ENCODE data around the gene SHISA9. TPM values are rescaled to one million over a fixed set of nuclear protein-coding genes. Genes with fewer than 3 reads are reported as not detected.

Gene SHISA9
- total and polyA plus RNA-seq, 2 of the 4 experiments (the other 2 are of a cell fraction) = under 0.01 TPM; not detected in 1

GRCh38 chr16:13110124-13110796 is 208.9 kb downstream of the SHISA9 start:
- WGBS, 2 experiments (ENCODE audit: extremely low coverage in 2 of 2, insufficient read length in 1 of 2) = 0% methylated on average over 2 of the region's 7 CpGs; no CpG with 5 or more reads in 1 of the 2 experiments
- ATAC-seq (ENCODE audit: low read depth) (no peak), DNase-seq (no peak)
- Histone ChIP-seq H3K23ac (ENCODE audit: low read depth, low read length) (no peak overlapping the region), H3K4me2 (ENCODE audit: low read depth, low read length) (no peak overlapping the region), H2BK120ac (ENCODE audit: low read depth, low read length) (no peak overlapping the region), H3K27ac (ENCODE audit: insufficient read depth, low read length) (no peak overlapping the region), H3K9me3 (ENCODE audit: control insufficient read depth, insufficient read depth, low read length) (peaks cover 20% of the 10 kb centered on the region), H2BK5ac (ENCODE audit: low read depth, low read length, poor library complexity, severe bottlenecking) (no peak overlapping the region), H4K5ac (ENCODE audit: low read depth, low read length) (no peak overlapping the region), H3K4me1 (ENCODE audit: control insufficient read depth, insufficient read depth, low read length) (no peaks in the 10 kb centered on the region), H4K20me1 (ENCODE audit: insufficient read depth, low read length) (no peaks in the 10 kb centered on the region), H3K18ac (ENCODE audit: low read depth, low read length) (no peak overlapping the region), H3K79me1 (ENCODE audit: low read depth in 1 of 2, low read length in 2 of 2) (no peaks in the 10 kb centered on the region), H2AFZ (replicated peaks; ENCODE audit: low read length, poor library complexity) (no peak overlapping the region), H2AK5ac (ENCODE audit: low read depth, low read length) (no peak overlapping the region), H4K91ac (ENCODE audit: insufficient read depth, low read depth, low read length) (no peak overlapping the region), H3K27me3 (ENCODE audit: control insufficient read depth, insufficient read depth, low read length) (no peaks in the 10 kb centered on the region), H3K56ac (ENCODE audit: extremely low read depth, insufficient read depth, low read length) (no peak overlapping the region), H3K4me3 (ENCODE audit: insufficient read depth, low read depth, low read length) (no peak overlapping the region), H3K4ac (ENCODE audit: low read depth, low read length) (no peak overlapping the region), H2BK20ac (ENCODE audit: low read depth, low read length) (no peak overlapping the region), H3K9ac (ENCODE audit: low read depth, low read length) (no peak overlapping the region), H2AK9ac (replicated peaks; ENCODE audit: low read depth, low read length, poor library complexity) (no peak overlapping the region), H3K36me3 (ENCODE audit: control insufficient read depth, insufficient read depth, low read length) (no peaks in the 10 kb centered on the region), H3K9me1 (ENCODE audit: insufficient read depth, low read length) (no peaks in the 10 kb centered on the region), H4K8ac (ENCODE audit: low read depth in 2 of 2, low read length in 2 of 2) (no peak overlapping the region), H3K14ac (replicated peaks; ENCODE audit: low read depth, low read length) (no peak overlapping the region), H2BK15ac (ENCODE audit: low read depth, low read length) (no peak overlapping the region)
- POLR2A ChIA-PET (ENCODE audit: unreplicated experiment) = no interaction called here
- intact Hi-C loops (cut with micrococcal nuclease) = no loop called here
- CTCF ChIA-PET = no interaction called here
- in situ Hi-C loops (cut with MboI; ENCODE audit: low sequenced_read_pairs) = no loop called here
- dilution Hi-C loops (cut with HindIII; ENCODE audit: low sequenced_read_pairs, unreplicated experiment) = no loop called here
- BruUV-seq (replicated peaks) = no TSS peak
- TF ChIP-seq SMC3 (IDR thresholded peaks at IDR 0.05; ENCODE audit: low read depth, low read length) = no peak
